ENCODE results near the gene CBX8. TPM values are rescaled to one million over a fixed set of nuclear protein-coding genes. Genes with fewer than 3 reads are reported as not detected.

Gene CBX8
- total RNA-seq, 1 donor from 2014 or later, result 7.5 TPM

- Histone ChIP-seq H3K27me3 (ENCODE audit: low read depth) (peaks cover 70% of the 10 kb centered on the region), H3K4me3 (peak overlapping the region; percentile 78), H3K4me1 (peaks cover 72% of the 10 kb centered on the region), H3K9me3 (replicated peaks) (no peaks in the 10 kb centered on the region), H3K36me3 (peaks cover 10% of the 10 kb centered on the region), H3K27ac (replicated peaks) (no peak overlapping the region)
- no peak for DNase-seq
- intact Hi-C loops (cut with micrococcal nuclease), result no loop called here
- no peak for TF ChIP-seq CTCF (IDR thresholded peaks at IDR 0.05; ENCODE audit: borderline replicate concordance)
Measured at GRCh38 chr17:79795795-79796443, 958 bp downstream of the CBX8 start.

- H3K4me3 ChIP-seq, result no peak overlapping the region
- H3K27ac ChIP-seq (replicated peaks), result no peak overlapping the region
- H3K9me3 ChIP-seq (replicated peaks), result no peaks in the 10 kb centered on the region
- DNase-seq, result no peak
- no peak for TF ChIP-seq CTCF (IDR thresholded peaks at IDR 0.05; ENCODE audit: borderline replicate concordance)
- H3K36me3 ChIP-seq, result peaks cover 10% of the 10 kb centered on the region
- intact Hi-C loops (cut with micrococcal nuclease), result no loop called here
- H3K4me1 ChIP-seq, result peaks cover 69% of the 10 kb centered on the region
- peaks cover 70% of the 10 kb centered on the region for H3K27me3 ChIP-seq (ENCODE audit: low read depth)
Measured at GRCh38 chr17:79794659-79795511, 2.0 kb downstream of the CBX8 start.

GRCh38 chr17:79793924-79794304, 3.0 kb downstream of the CBX8 start:
- Histone ChIP-seq H3K36me3 (peaks cover 10% of the 10 kb centered on the region), H3K27me3 (ENCODE audit: low read depth) (peaks cover 70% of the 10 kb centered on the region), H3K9me3 (replicated peaks) (no peaks in the 10 kb centered on the region), H3K27ac (replicated peaks) (no peak overlapping the region), H3K4me1 (peaks cover 68% of the 10 kb centered on the region), H3K4me3 (no peak overlapping the region)
- DNase-seq, result no peak
- no peak for TF ChIP-seq CTCF (IDR thresholded peaks at IDR 0.05; ENCODE audit: borderline replicate concordance)
- intact Hi-C loops (cut with micrococcal nuclease), result no loop called here

- Histone ChIP-seq H3K36me3 (peaks cover 10% of the 10 kb centered on the region), H3K9me3 (replicated peaks) (no peaks in the 10 kb centered on the region), H3K4me1 (peaks cover 61% of the 10 kb centered on the region), H3K27ac (replicated peaks) (no peak overlapping the region), H3K4me3 (peak overlapping the region; percentile 54), H3K27me3 (ENCODE audit: low read depth) (peaks cover 70% of the 10 kb centered on the region)
- no peak for DNase-seq
- no peak for TF ChIP-seq CTCF (IDR thresholded peaks at IDR 0.05; ENCODE audit: borderline replicate concordance)
- intact Hi-C loops (cut with micrococcal nuclease), result no loop called here
Measured at GRCh38 chr17:79792984-79793923, 3.6 kb downstream of the CBX8 start.

- Histone ChIP-seq H3K4me3 (peak overlapping the region; percentile 54), H3K27me3 (ENCODE audit: low read depth) (peaks cover 72% of the 10 kb centered on the region), H3K4me1 (peaks cover 53% of the 10 kb centered on the region), H3K36me3 (peaks cover 10% of the 10 kb centered on the region), H3K9me3 (replicated peaks) (no peaks in the 10 kb centered on the region), H3K27ac (replicated peaks) (no peak overlapping the region)
- DNase-seq, result no peak
- no peak for TF ChIP-seq CTCF (IDR thresholded peaks at IDR 0.05; ENCODE audit: borderline replicate concordance)
- intact Hi-C loops (cut with micrococcal nuclease), result no loop called here
Measured at GRCh38 chr17:79792341-79792871, 4.5 kb downstream of the CBX8 start.

All from left ventricle myocardium inferior (tissue), 1 donor.